PC-3 (cell line): ENCODE results near the gene TPD52L1. TPM values are rescaled to one million over a fixed set of nuclear protein-coding genes. Genes with fewer than 3 reads are reported as not detected.

Experiments used
- ATAC-seq: fragments of 200-7000 bp; cut with Tn5 transposase; 2 replicates; pipeline ENCODE4 v1.9.1; 2020; ENCODE audit warnings: mild to moderate bottlenecking, moderate library complexity
- BruUV-seq: library from RNA; stranded (reverse); fragments of 400-500 nt; replicated peaks from 2 replicates; lab custom pipeline; 2021; lab: Mats Ljungman, UMichigan
- CTCF ChIA-PET: fragments of 300-600 bp; sonication (Branson Sonifier 250); formaldehyde crosslinking; loops from one replicate; lab custom pipeline; 2022; ENCODE audit warnings: antibody characterized with exemption; lab: Charles Lee
- POLR2A ChIA-PET: fragments of 300-600 bp; sonication (Branson Sonifier 250); formaldehyde crosslinking; loops from one replicate; lab custom pipeline; 2022; ENCODE audit warnings: antibody characterized with exemption; ENCODE audit not compliant: unreplicated experiment; lab: Charles Lee
- DNase-seq: peaks from one replicate; pipeline ENCODE4 v3.0.0-alpha.2; 2015
- H2AFZ ChIP-seq: fragments of 300-600 bp; sonication (generic); 2 replicates; pipeline ENCODE4 v1.6.0; 2016; ENCODE audit warnings: antibody characterized with exemption, low read length
- H3F3A ChIP-seq: fragments of 300-600 bp; sonication (generic); one replicate; pipeline ENCODE4 v1.6.0; 2017; ENCODE audit warnings: antibody characterized with exemption, low read length, control low read depth, mild to moderate bottlenecking; ENCODE audit not compliant: unreplicated experiment
- H3K27ac ChIP-seq: fragments of 300-600 bp; sonication (generic); 2 replicates; pipeline ENCODE4 v1.5.1; 2016; ENCODE audit warnings: mild to moderate bottlenecking, low read length
- H3K27me3 ChIP-seq: fragments of 300-600 bp; sonication (generic); 2 replicates; pipeline ENCODE4 v1.6.1; 2016; ENCODE audit warnings: low read length, mixed read lengths
- H3K36me3 ChIP-seq: fragments of 300-600 bp; sonication (generic); 2 replicates; pipeline ENCODE4 v1.6.1; 2016; ENCODE audit warnings: low read depth, mixed run types, low read length, mixed read lengths
- H3K4me1 ChIP-seq: fragments of 300-600 bp; sonication (generic); 2 replicates; pipeline ENCODE4 v1.5.1; 2016; ENCODE audit warnings: low read length; ENCODE audit not compliant: insufficient read depth
- H3K4me2 ChIP-seq: fragments of 300-600 bp; sonication (generic); 2 replicates; pipeline ENCODE4 v1.6.0; 2016; ENCODE audit warnings: low read length
- H3K4me3 ChIP-seq: fragments of 300-600 bp; sonication (generic); 2 replicates; pipeline ENCODE4 v1.5.1; 2016; ENCODE audit warnings: mild to moderate bottlenecking, low read length, mixed read lengths
- H3K79me2 ChIP-seq: fragments of 300-600 bp; sonication (generic); 2 replicates; pipeline ENCODE4 v1.6.1; 2017; ENCODE audit warnings: low read length, mixed read lengths
- H3K9ac ChIP-seq: fragments of 300-600 bp; sonication (generic); 2 replicates; pipeline ENCODE4 v1.6.0; 2016; ENCODE audit warnings: mild to moderate bottlenecking, low read length
- H3K9me2 ChIP-seq: fragments of 300-600 bp; sonication (generic); replicated peaks from 2 replicates; pipeline ENCODE4 v1.6.1; 2016; ENCODE audit warnings: mixed run types, low read length, mixed read lengths
- H3K9me3 ChIP-seq: fragments of 300-600 bp; sonication (generic); 2 replicates; pipeline ENCODE4 v1.6.1; 2016; ENCODE audit warnings: low read length, mixed read lengths
- H4K20me1 ChIP-seq: fragments of 300-600 bp; sonication (generic); 2 replicates; pipeline ENCODE4 v1.6.1; 2016; ENCODE audit warnings: low read length, mixed read lengths
- EZH2 ChIP-seq: fragments of 300-600 bp; sonication (generic); IDR thresholded peaks from one replicate; pipeline ENCODE4 v1.6.1; 2017; ENCODE audit warnings: antibody characterized with exemption, mild to moderate bottlenecking, low read length; ENCODE audit not compliant: unreplicated experiment
- EZH2phosphoT487 ChIP-seq: fragments of 300-600 bp; sonication (generic); IDR thresholded peaks from 2 replicates; pipeline ENCODE4 v1.6.1; 2018; ENCODE audit warnings: mild to moderate bottlenecking, antibody characterized with exemption, low read length, borderline replicate concordance
- intact Hi-C: fragments of 100-400 bp; cut with micrococcal nuclease; formaldehyde crosslinking; loops from 2 replicates; pipeline ENCODE4 v1.9.0; 2023
- total RNA-seq: library from RNA; depleted of rRNA; stranded (reverse); fragments of >200 nt; gene quantifications from 2 replicates; pipeline ENCODE4 v1.2.3, GENCODE V29; 2014
- TF ChIP-seq, protein P1 (sequence below): fragments of 300-600 bp; sonication (generic); conservative IDR thresholded peaks from 2 replicates; pipeline ENCODE4 v1.5.1; 2017; ENCODE audit warnings: antibody characterized with exemption, low read depth, mild to moderate bottlenecking, low read length

TPD52L1 gene
- total RNA-seq, 1 experiment from 2014 or later: 39.4 TPM

DNA sequence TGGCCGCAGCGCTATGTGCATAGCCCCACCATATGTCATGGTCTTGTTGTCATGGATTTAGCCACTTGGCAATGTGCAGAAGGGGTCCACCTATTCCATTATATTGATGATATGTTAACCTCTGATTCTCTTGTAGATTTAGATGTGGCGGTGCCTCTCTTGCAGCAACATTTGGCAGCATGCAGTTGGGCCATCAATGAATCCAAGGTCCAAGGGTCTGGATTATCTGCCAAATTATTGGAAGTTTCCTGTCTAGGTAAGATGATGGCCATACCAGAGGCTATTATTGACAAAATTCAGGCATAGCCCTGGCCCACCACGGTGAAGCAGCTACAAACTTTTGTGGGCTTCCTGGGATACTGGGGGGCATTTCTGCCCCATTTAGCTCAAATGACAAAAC, 116.8 kb downstream of the TPD52L1 start:
- ATAC-seq (no peak), DNase-seq (no peak)
- H3K4me3 ChIP-seq: no peak overlapping the region
- H3K4me2 ChIP-seq: no peak overlapping the region
- no peaks in the 10 kb centered on the region for H3K9me3 ChIP-seq
- H3K9ac ChIP-seq: no peak overlapping the region
- ChIA-PET CTCF (no interaction called here), POLR2A (no interaction called here)
- H3K27ac ChIP-seq: no peak overlapping the region
- peaks cover 11% of the 10 kb centered on the region for H3K4me1 ChIP-seq
- no peak overlapping the region for H2AFZ ChIP-seq
- no peaks in the 10 kb centered on the region for H3K27me3 ChIP-seq
- no TSS peak for BruUV-seq
- no peaks in the 10 kb centered on the region for H3F3A ChIP-seq
- peaks cover 6% of the 10 kb centered on the region for H3K36me3 ChIP-seq
- TF ChIP-seq, protein P1, sequence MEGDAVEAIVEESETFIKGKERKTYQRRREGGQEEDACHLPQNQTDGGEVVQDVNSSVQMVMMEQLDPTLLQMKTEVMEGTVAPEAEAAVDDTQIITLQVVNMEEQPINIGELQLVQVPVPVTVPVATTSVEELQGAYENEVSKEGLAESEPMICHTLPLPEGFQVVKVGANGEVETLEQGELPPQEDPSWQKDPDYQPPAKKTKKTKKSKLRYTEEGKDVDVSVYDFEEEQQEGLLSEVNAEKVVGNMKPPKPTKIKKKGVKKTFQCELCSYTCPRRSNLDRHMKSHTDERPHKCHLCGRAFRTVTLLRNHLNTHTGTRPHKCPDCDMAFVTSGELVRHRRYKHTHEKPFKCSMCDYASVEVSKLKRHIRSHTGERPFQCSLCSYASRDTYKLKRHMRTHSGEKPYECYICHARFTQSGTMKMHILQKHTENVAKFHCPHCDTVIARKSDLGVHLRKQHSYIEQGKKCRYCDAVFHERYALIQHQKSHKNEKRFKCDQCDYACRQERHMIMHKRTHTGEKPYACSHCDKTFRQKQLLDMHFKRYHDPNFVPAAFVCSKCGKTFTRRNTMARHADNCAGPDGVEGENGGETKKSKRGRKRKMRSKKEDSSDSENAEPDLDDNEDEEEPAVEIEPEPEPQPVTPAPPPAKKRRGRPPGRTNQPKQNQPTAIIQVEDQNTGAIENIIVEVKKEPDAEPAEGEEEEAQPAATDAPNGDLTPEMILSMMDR: no peak
- no peak for TF ChIP-seq EZH2phosphoT487
- TF ChIP-seq EZH2: no peak
- H3K9me2 ChIP-seq: no peaks in the 10 kb centered on the region
- no peaks in the 10 kb centered on the region for H4K20me1 ChIP-seq
- H3K79me2 ChIP-seq: no peaks in the 10 kb centered on the region
- intact Hi-C loops: no loop called here

DNA sequence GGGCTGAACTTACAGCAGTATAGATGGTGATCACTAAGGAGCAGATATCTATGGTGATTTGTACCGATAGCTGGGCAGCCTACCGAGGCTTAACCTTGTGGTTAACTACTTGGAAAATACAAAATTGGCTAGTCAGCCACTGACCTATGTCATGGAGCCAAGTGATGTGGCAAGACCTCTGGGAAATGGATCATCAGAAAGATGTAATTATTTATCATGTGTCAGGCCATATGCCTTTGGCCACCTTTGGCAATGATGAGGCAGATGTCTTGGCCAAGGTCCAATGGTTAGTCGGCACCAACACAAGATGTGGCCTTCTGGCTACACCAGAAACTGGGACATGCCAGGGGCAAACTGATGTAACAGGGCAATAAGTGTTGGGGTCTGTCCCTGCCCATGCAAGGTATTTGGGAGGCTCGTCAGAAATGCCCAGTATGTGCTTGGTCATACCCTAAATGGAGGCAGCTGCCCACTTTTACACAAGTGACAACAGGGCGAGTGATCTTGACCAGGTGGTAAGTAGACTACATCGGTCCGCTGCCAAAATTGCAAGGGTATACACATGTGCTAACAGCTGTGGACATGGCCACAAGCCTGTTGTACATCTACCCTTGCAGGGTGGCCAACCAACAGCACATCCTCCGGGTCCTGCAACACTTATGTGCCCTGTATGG, 118.0 kb downstream of the TPD52L1 start:
- DNase-seq: peak; percentile 3

DNA sequence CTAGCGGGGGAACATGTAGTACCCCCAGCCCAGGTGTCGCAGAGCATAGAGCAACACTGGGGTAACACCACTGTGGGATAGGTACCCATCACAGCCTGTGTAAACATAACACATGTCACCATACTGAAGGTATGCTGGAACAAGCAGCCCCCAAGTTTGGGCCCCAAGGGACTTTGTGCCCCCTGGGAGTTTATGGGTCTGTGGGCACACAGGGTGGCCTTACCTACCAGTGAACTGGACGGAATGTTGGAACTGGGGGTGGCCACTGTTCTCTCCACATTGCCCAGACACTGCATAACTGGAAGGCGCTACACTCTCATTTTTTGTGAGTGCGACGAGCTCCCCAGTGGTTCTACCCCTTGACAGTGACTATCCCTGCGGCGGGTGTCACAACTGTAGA, 119.7 kb downstream of the TPD52L1 start:
- Histone ChIP-seq H4K20me1 (no peaks in the 10 kb centered on the region), H3K9me3 (no peaks in the 10 kb centered on the region), H3K4me1 (peaks cover 11% of the 10 kb centered on the region), H3K27ac (no peak overlapping the region), H2AFZ (no peak overlapping the region), H3F3A (no peaks in the 10 kb centered on the region), H3K4me3 (no peak overlapping the region), H3K79me2 (no peaks in the 10 kb centered on the region), H3K9ac (no peak overlapping the region), H3K27me3 (no peaks in the 10 kb centered on the region), H3K4me2 (no peak overlapping the region), H3K9me2 (no peaks in the 10 kb centered on the region), H3K36me3 (peaks cover 7% of the 10 kb centered on the region)
- BruUV-seq: no TSS peak
- POLR2A ChIA-PET: no interaction called here
- ATAC-seq: no peak
- CTCF ChIA-PET: no interaction called here
- TF ChIP-seq, protein P1: no peak
- TF ChIP-seq EZH2phosphoT487 (no peak), EZH2 (no peak)
- intact Hi-C loops: no loop called here
- DNase-seq: no peak

More for the DNA sequence above, 118.0 kb downstream of the TPD52L1 start:
- Histone ChIP-seq H3F3A (no peaks in the 10 kb centered on the region), H3K9ac (no peak overlapping the region), H3K9me2 (no peaks in the 10 kb centered on the region), H3K4me1 (peaks cover 11% of the 10 kb centered on the region), H3K9me3 (no peaks in the 10 kb centered on the region), H3K27ac (no peak overlapping the region), H3K79me2 (no peaks in the 10 kb centered on the region), H3K4me2 (no peak overlapping the region), H3K27me3 (no peaks in the 10 kb centered on the region), H2AFZ (no peak overlapping the region), H4K20me1 (no peaks in the 10 kb centered on the region), H3K36me3 (peaks cover 7% of the 10 kb centered on the region), H3K4me3 (no peak overlapping the region)
- POLR2A ChIA-PET: no interaction called here
- ATAC-seq: no peak
- BruUV-seq: no TSS peak
- TF ChIP-seq EZH2 (no peak), EZH2phosphoT487 (no peak)
- CTCF ChIA-PET: no interaction called here
- intact Hi-C loops: no loop called here
